ENCODE results near the gene GYS2.
"Not testable (repeated sequence)": the region's sequence is repeated elsewhere in the genome, so short reads cannot be mapped to it uniquely, and the experiment has no call there.

GYS2 gene

DNA sequence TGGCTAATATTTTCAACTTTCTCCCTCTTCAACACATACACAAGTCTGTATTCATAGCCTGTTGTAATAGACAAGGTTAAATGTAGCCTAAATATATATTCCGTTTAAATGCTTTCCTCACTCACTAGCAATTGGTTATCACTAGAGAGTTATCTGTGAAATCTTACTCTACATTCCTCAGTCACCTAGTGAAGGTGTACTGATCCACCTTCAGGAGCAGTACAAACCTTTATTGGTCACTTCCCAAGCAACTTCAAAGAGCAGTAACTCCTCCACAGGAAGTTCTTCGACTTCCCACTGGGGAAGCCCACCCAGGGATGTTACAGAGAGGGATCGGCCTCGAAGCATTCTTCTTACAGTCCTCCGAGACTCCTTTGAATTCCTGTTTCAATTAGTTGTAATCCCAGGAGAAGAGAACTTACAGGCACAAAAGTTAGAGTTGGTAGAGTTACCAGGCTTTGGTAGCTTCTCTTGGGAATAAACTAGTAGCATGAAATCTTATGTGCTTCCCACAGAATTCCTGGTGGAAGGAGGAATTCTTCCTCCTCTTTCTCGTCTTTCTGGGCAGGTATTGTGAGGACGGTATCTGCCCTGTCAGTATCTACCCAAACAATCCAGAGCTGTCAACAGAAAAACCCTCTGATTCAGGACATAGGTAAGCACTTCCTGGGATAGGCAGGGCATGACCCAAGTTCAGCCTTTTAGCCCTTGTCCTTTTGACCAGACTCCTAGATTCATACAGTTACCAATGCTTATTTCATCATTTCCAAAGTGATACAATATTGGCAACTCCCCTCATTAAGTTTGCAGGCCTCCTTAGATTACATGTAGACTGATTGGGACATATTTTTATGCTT lies at the start of gene GYS2:
GYS2 (minus strand) TSS at position 603 of the 857 bp plus-strand sequence; CDS start at position 348, 255 bp downstream.
- DNase-seq (ENCODE audit: low spot score): no peak

DNA sequence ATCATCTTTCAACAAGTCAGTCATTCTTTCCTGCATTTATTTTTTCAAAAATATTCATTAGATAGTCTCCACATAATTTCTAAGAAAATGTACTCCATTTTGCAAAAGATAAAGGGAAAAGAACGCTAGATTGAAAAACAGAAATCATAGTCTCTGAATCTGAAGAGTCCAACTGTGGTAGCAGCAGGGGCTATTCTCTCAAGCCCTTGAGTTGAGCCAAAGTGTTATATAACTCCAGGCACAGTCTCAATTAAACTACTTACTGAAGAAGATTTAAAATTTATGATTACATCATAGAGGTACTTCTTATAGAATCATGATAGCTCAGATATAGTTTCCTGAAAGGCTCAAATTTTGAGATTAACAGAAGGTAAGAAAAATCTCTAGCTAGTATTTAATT lies 47.2 kb upstream of the GYS2 start:
- DNase-seq (ENCODE audit: low spot score): no peak

- DNase-seq (ENCODE audit: low spot score): no peak
These were observed 46.4 kb upstream of the GYS2 start for GRCh38 chr12:21650997-21651396.

GRCh38 chr12:21649034-21649433 lies 44.4 kb upstream of the GYS2 start:
- DNase-seq (ENCODE audit: low spot score): no peak

DNA sequence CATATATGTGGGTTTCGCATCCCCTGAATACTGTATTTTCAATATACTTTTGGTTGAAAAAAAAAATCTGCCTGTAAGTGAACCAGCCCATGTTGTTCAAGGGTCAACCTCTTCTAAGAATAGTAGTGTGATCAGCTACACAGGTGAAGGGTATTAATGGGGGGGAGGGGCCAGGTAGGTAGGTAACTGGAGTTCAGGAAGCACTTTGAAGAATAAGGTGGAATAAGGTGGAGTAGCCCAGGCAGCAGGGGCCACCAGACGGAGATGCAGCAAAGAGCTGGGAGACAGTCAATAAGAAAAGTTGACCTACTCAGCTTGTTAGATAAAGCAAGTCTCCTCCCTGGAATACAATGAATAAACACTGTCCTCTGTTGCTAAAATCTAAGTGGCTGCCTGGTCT lies 43.7 kb upstream of the GYS2 start:
- no peak for DNase-seq (ENCODE audit: low spot score)

GRCh38 chr12:21647179-21647578 lies 42.5 kb upstream of the GYS2 start:
- no peak for DNase-seq (ENCODE audit: low spot score)

GRCh38 chr12:21645041-21645500 lies 40.4 kb upstream of the GYS2 start:
- not testable (repeated sequence) for DNase-seq (ENCODE audit: low spot score)

DNA sequence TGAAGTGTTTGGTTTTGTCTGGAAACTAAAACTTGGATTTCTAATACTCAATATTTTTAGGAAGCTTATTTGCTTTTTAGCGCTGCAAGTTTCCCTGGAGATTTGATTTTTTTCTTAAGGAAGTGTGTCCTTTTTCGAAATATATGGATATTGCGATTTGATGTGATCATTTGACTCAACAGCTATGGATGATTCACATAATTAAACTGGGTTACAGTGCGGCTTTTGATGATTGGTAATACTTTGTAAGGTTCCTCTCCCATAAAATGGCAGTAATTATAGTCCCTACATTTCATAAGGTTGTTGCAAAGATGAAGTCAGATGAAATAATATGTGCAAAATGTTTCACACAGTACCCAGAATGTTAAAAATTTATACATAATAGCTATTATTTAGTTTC lies 39.9 kb upstream of the GYS2 start:
- no peak for DNase-seq (ENCODE audit: low spot score)

DNA sequence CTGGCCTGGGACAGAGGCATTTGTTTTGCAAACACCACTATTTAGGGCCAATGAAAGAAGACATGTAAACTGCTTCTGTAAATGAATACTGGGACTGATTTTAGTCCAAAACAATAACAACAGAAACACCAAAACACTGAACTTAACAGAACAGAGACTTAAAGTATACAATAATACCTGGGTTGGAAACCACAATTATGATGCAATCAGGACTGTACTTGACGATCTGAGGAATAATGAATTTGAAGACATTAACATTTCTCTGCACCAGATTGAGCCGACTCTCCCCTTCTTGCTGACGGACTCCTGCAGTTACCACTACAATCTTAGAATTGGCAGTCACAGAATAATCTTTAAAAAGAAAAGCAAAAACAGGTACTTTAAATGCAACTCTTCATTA lies 39.1 kb upstream of the GYS2 start:
- DNase-seq (ENCODE audit: low spot score): no peak

DNA sequence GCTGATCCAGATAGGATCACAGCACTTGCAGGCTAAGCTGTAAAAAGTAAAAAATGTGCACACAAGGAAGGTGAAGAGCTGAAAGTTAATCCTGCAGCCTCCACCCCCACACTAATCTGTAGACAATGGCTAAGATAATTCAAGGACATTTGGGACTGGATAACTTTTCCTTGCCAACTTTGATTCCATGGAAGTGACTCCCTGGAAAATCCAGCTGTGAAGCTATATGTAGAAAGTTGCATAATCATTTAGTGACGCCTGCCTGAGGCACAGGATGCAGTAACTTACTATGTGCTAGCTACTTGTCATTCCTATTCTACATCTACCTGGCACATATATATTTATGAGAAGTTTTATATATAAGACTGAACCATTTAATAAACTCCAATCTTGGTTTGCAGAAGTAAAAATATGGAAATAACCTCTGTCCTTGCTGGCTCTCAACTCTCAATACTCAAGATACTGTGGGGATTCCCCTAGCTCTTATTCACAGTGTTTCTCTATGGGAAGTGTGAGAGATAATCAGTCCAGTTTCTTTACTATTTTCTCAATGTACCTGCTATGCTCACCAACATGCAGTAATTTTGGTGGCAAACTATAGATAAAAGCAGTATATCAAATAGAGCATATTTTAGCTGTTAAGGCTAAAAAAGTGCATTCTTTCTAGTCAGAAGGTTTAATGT lies 38.2 kb upstream of the GYS2 start:
- DNase-seq (ENCODE audit: low spot score): no peak

DNA sequence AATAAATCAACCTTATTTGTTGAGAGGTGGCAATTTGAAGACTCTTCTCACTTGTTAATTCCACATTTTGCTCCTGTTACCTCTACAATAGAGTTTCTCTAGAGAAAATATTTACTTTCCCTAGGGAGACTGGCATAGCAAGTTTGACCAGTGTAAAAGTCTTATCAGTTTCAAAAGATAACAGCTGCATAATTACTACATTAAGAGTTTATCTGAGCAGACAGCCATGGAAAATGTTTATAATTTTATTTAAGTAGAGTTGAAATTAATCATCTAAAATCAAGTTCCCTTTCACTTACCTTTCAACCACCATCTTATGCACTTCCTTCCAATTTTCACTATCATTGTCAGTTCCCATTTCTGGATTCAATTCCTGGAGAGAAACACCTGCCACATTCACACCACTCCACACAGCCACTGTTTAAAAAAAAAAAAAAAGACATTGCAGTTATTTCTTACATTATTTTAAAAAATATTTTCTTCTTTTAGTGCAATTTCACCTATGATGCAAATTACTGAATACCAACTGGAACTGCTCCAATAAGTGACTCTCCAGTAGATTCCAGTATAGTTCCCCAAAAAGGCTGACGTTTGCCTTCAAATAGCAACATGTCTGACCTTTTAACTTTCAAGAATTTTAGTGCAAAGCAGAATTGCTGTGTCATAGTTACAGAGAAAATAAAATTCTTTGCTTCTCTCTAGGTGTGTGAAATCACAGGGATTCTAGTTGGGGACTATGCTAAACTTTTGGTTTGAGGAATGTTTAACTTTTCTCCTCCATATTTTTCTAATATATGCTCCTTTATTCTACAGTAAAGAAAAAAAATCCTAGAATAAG lies 33.6 kb upstream of the GYS2 start:
- no peak for DNase-seq (ENCODE audit: low spot score)

DNA sequence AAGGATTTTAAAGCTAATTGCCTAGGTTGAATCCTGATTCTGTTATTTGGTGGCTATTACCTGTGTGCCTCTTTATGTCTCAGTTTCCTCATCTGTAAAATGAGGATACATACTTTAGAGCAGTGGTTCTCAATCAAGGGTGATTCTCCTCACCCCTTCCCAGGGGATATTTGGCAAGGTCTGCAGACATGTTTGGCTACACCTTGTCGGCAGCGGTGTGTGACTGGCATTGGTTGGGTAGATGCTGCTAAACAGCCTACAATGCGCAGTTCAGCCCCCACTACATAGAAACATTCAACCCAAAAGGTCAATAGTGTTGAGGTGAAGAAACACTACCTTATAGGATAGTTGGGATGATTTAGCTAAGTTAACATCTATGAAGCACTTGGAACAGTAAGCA lies 29.6 kb upstream of the GYS2 start:
- no peak for DNase-seq (ENCODE audit: low spot score)

- no peak for DNase-seq (ENCODE audit: low spot score)
These were observed 26.7 kb upstream of the GYS2 start for GRCh38 chr12:21631367-21631766.

DNA sequence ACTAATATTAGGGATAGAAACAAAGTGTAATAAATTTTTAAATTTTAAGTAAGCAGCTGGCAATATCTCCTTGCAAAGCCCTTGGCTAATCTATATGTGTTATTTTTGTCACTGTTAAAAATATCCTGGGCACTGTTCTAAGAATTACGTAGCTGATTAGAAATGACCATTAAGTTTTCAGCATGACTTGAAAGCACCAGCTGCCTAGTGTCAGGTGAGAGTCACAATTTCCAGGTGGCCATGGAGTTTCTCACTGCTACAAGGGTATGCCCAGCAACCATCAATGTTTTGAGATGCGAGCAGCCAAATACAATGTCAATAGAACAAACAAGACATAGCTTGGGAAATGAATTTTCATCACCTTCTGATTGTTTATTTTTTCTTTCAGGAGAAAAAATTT lies 23.3 kb upstream of the GYS2 start:
- no peak for DNase-seq (ENCODE audit: low spot score)

GRCh38 chr12:21618566-21618965 lies 13.9 kb upstream of the GYS2 start:
- DNase-seq (ENCODE audit: low spot score): no peak

GRCh38 chr12:21617030-21617429 lies 12.4 kb upstream of the GYS2 start:
- no peak for DNase-seq (ENCODE audit: low spot score)

DNA sequence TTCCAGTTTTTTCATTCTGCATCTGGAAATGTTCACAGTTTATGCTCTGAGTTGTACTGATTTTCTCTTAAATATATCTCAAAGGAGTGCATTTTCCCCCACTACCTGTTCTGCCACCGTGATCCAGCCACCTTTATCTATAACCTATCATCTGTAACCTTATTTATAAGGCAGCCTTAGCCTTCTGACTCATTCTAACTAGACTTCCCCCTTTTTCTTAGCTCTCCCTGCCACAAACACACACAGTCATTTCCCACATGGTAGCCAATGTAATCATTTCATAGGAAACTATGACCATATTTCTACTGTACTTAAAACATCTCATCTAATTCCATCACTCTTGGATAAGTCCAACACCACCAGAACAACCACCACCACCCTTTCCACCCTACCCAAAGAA lies 10.8 kb upstream of the GYS2 start:
- DNase-seq (ENCODE audit: low spot score): no peak

DNA sequence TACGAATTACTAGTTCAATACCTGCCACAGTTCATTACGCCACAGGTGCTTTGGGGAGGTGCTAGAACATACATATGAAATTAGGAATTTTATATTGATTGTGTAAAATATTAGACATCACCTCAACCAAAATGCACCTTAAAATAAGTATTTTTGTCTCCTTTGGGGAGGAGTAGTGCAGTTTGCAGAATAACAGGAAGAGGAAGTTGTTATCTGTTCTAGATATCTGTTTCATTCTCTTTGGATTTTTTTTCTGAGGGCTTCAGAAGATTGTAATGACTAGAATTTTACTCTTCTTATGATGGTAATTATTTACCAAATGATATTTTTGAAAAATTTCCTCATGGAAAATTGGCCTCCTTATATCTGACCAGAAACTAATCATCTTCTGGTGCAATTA lies 9.9 kb upstream of the GYS2 start:
- no peak for DNase-seq (ENCODE audit: low spot score)

DNA sequence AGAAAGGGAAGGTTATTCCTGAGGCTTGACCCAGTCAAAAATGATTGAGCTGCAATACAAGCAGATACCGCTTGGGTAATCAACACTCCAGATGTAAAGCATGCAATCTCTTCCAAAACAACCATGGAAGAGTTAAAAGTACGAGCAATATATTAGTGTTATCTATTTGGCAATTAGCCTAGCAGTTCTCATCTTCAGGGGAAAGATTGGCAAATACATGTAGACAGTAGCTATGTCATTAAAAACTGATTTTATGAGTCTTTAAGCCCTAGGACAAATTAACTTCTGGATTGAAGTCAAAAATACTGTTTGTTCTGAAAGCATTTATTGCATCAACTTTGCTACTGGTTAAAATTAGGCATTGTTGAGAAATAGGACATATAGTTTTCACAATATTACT lies 9.3 kb upstream of the GYS2 start:
- no peak for DNase-seq (ENCODE audit: low spot score)

DNA sequence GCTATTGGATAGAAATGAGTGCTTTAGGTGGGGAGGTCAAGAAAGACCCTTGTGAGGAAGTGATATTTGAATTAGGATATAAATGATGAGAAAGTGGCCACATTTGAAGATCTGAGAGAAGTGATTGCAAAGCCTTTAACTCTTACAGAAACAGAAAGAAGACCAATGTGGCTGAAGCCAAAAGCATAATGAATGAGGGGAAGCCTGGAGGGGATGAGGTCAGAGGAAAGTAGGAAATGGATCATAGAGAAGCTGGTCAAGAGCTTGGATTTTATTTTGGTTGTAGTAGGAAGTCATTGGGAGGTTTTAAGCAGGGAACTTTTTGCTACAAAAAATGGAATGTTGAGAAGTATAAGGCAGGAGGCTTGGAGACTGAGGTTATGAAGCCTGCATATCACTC lies 3.5 kb upstream of the GYS2 start:
- DNase-seq (ENCODE audit: low spot score): no peak

DNA sequence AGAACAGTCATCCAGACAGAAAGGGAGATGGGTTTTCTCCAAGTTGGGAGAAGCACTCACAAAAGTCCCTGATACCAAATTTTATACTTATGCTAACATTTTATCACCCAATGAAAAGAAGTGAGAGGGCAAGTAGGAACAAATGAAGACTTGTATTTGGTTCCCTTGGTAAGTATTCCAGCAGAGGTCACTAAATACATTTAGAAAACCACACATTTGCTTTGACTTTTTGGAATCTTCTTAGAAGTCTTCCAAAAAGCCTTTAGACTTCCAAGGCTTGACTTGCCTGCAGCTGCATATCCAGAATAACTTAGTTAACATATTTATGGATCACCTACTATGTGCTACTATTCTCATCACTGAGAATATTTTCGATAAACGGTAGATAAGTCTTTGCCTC lies 3.1 kb upstream of the GYS2 start:
- DNase-seq (ENCODE audit: low spot score): peak; percentile 6

DNA sequence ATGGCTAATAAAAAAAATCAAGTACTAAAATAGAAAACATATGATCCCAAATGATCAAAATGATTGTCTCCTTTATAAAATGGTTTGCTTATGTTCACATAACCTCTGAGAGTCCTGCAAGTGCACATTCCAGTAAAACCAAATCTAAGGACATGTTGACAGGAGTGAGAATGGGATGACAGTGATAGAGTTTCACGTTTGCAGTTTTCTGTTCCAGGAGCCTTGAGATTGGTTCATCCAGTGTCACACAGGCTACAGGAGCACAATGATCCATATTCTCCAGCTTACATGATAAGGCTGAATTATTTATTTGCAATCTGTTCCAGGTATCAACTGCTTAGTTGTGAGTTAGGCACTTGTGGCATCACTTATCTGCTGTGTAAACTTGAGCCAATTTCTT lies 1.5 kb upstream of the GYS2 start:
- no peak for DNase-seq (ENCODE audit: low spot score)

- no peak for DNase-seq (ENCODE audit: low spot score)
These were observed 1.9 kb downstream of the GYS2 start for GRCh38 chr12:21602774-21603173.

Data from AG08395 (cell line).